Activated naive CD4-positive, alpha-beta T cell treated with anti-CD3 and anti-CD28 coated beads, Interleukin-2, amount 50 U/mL, for 72 hours (primary cell): ENCODE results near the gene EFNB1. TPM values are rescaled to one million over a fixed set of nuclear protein-coding genes. Genes with fewer than 3 reads are reported as not detected.

Source experiments
- ATAC-seq, 2 donors: fragments of 150-1000 bp; cut with Tn5 transposase; 2 replicates each; pipeline ENCODE4 v1.10.0; 2021; ENCODE audit warnings: mild to moderate bottlenecking in 2 of 2, moderate library complexity in 2 of 2
- DNase-seq, 2 donors: peaks; one replicate each; pipeline ENCODE4 v3.0.0; 2021 to 2022; ENCODE audit warnings: low spot score in 2 of 2
- H3K27ac Mint-ChIP-seq, 2 donors: one replicate each; pipeline ENCODE4 v1.8.0; 2022; ENCODE audit warnings: mild to moderate bottlenecking in 2 of 2, mixed read lengths in 2 of 2
- H3K36me3 Mint-ChIP-seq, 2 donors: one replicate each; pipeline ENCODE4 v1.8.0; 2022; ENCODE audit warnings: mixed read lengths in 2 of 2
- H3K9me3 Mint-ChIP-seq, 2 donors: one replicate each; pipeline ENCODE4 v1.8.0; 2022; ENCODE audit warnings: mixed read lengths in 2 of 2
- total RNA-seq, 2 donors: library from RNA; stranded (reverse); gene quantifications; one replicate each; pipeline ENCODE4 v1.2.3, GENCODE V29; 2022

The EFNB1 gene
- total RNA-seq, 2 donors from 2014 or later, result 2.0 to 3.3 TPM

- DNase-seq, result no peak
- H3K27ac Mint-ChIP-seq, result no peak overlapping the region
- no peaks in the 10 kb centered on the region for H3K9me3 Mint-ChIP-seq
- H3K36me3 Mint-ChIP-seq, result no peaks in the 10 kb centered on the region
- ATAC-seq, result no peak
Measured at GRCh38 chrX:68865926-68866325, 37.1 kb downstream of the EFNB1 start.

- no peaks in the 10 kb centered on the region for H3K36me3 Mint-ChIP-seq
- H3K9me3 Mint-ChIP-seq, result no peaks in the 10 kb centered on the region
- H3K27ac Mint-ChIP-seq, result peak overlapping the region in 1 of 2 donors; percentile 84
- ATAC-seq (no peak), DNase-seq (no peak)
Measured at GRCh38 chrX:68867458-68868112, 38.8 kb downstream of the EFNB1 start.

- H3K36me3 Mint-ChIP-seq, result no peaks in the 10 kb centered on the region
- DNase-seq, result no peak
- H3K27ac Mint-ChIP-seq, result no peak overlapping the region
- no peaks in the 10 kb centered on the region for H3K9me3 Mint-ChIP-seq
- no peak for ATAC-seq
Measured at GRCh38 chrX:68868316-68868715, 39.5 kb downstream of the EFNB1 start.

GRCh38 chrX:68868902-68869800 lies 40.3 kb downstream of the EFNB1 start:
- Mint-ChIP-seq H3K36me3 (no peaks in the 10 kb centered on the region), H3K9me3 (no peaks in the 10 kb centered on the region), H3K27ac (peak overlapping the region in 1 of 2 donors; percentile 15)
- DNase-seq, result no peak
- peak; percentile 18 to 41 for ATAC-seq

GRCh38 chrX:68870357-68870756 lies 41.5 kb downstream of the EFNB1 start:
- DNase-seq (no peak), ATAC-seq (no peak)
- no peaks in the 10 kb centered on the region for H3K9me3 Mint-ChIP-seq
- H3K36me3 Mint-ChIP-seq, result no peaks in the 10 kb centered on the region
- peak overlapping the region in 1 of 2 donors; percentile 62 for H3K27ac Mint-ChIP-seq

GRCh38 chrX:68872171-68872570 lies 43.4 kb downstream of the EFNB1 start:
- Mint-ChIP-seq H3K9me3 (no peaks in the 10 kb centered on the region), H3K27ac (no peak overlapping the region), H3K36me3 (no peaks in the 10 kb centered on the region)
- DNase-seq, result no peak
- no peak for ATAC-seq

- H3K27ac Mint-ChIP-seq, result no peak overlapping the region
- ATAC-seq (no peak), DNase-seq (no peak)
- no peaks in the 10 kb centered on the region for H3K36me3 Mint-ChIP-seq
- H3K9me3 Mint-ChIP-seq, result no peaks in the 10 kb centered on the region
Measured at GRCh38 chrX:68874076-68874475, 45.3 kb downstream of the EFNB1 start.

GRCh38 chrX:68876731-68877130 lies 47.9 kb downstream of the EFNB1 start:
- ATAC-seq, result no peak
- Mint-ChIP-seq H3K27ac (no peak overlapping the region), H3K9me3 (no peaks in the 10 kb centered on the region), H3K36me3 (no peaks in the 10 kb centered on the region)
- no peak for DNase-seq

- Mint-ChIP-seq H3K36me3 (no peaks in the 10 kb centered on the region), H3K27ac (no peak overlapping the region), H3K9me3 (no peaks in the 10 kb centered on the region)
- no peak for ATAC-seq
- DNase-seq, result no peak
Measured at GRCh38 chrX:68877606-68878005, 48.8 kb downstream of the EFNB1 start.

- no peak for DNase-seq
- Mint-ChIP-seq H3K27ac (no peak overlapping the region), H3K9me3 (no peaks in the 10 kb centered on the region), H3K36me3 (no peaks in the 10 kb centered on the region)
- no peak for ATAC-seq
Measured at GRCh38 chrX:68878977-68879645, 50.3 kb downstream of the EFNB1 start.

- Mint-ChIP-seq H3K9me3 (no peaks in the 10 kb centered on the region), H3K27ac (no peak overlapping the region)
- no peak for DNase-seq
Measured at GRCh38 chrX:68880846-68881552, 52.2 kb downstream of the EFNB1 start.

GRCh38 chrX:68881911-68882310 lies 53.1 kb downstream of the EFNB1 start:
- Mint-ChIP-seq H3K36me3 (no peaks in the 10 kb centered on the region), H3K9me3 (no peaks in the 10 kb centered on the region), H3K27ac (no peak overlapping the region)
- ATAC-seq (no peak), DNase-seq (no peak)

More at GRCh38 chrX:68880846-68881552, 52.2 kb downstream of the EFNB1 start:
- no peak for ATAC-seq
- H3K36me3 Mint-ChIP-seq, result no peaks in the 10 kb centered on the region

- DNase-seq, result no peak
- Mint-ChIP-seq H3K36me3 (no peaks in the 10 kb centered on the region), H3K27ac (no peak overlapping the region), H3K9me3 (no peaks in the 10 kb centered on the region)
- ATAC-seq, result no peak
Measured at GRCh38 chrX:68883800-68884199, 55.0 kb downstream of the EFNB1 start.

- ATAC-seq (no peak), DNase-seq (no peak)
- Mint-ChIP-seq H3K9me3 (no peaks in the 10 kb centered on the region), H3K36me3 (no peaks in the 10 kb centered on the region), H3K27ac (no peak overlapping the region)
Measured at GRCh38 chrX:68889249-68889648, 60.4 kb downstream of the EFNB1 start.
